Lower leg skin (tissue), 3 donors: Measurements from ENCODE around the gene DGKD.

Source experiments
- POLR2A ChIP-seq, 2 donors: fragments of 450-650 bp; IDR thresholded peaks; one replicate each; pipeline ENCODE4 v1.6.1; 2016 to 2017; ENCODE audit warnings: antibody characterized with exemption in 2 of 2, mild to moderate bottlenecking in 1 of 2, moderate library complexity in 1 of 2
- TF ChIP-seq, protein P1 (sequence below), 3 donors: fragments of 450-650 bp; IDR thresholded peaks; one replicate each; pipeline ENCODE4 v1.5.1; 2016; ENCODE audit warnings: antibody characterized with exemption in 3 of 3, mild to moderate bottlenecking in 3 of 3, moderate library complexity in 2 of 3

DNA sequence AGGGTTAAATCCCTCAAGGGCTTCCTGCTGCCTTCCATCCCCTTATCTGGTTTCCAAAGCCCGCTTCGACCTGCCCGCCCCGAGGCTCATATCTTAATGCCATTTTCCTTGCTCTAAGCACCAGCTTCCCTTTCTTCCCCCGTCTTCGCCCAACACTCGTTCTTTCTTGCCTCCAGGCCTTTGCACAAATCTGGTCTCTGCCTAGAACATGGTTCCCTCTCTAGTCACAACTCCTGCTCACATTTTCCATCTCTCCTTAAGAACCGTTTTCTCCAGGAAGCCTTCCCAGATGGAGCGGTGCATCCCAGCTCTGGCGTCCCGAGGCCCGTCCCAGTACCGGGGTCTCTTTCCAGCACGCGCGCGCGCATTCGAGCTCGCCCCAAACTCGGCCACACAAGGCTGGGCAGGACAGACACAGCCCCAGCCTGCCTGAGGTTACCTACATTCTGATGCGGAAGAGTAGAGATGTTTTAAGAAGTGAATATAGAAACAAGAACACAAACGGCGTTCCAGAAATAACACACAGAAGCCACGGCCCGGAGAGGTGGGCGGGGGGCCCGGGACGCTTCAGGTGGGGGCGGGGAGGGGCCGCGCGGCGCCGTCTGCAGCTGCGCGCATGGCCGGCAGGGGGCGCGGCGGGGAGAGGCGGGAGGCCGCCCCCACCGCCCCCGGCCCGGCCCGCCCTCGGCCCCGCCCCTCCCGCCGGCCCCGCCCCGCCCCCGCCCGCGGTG, at the start of gene DGKD:
- TF ChIP-seq, protein P1, sequence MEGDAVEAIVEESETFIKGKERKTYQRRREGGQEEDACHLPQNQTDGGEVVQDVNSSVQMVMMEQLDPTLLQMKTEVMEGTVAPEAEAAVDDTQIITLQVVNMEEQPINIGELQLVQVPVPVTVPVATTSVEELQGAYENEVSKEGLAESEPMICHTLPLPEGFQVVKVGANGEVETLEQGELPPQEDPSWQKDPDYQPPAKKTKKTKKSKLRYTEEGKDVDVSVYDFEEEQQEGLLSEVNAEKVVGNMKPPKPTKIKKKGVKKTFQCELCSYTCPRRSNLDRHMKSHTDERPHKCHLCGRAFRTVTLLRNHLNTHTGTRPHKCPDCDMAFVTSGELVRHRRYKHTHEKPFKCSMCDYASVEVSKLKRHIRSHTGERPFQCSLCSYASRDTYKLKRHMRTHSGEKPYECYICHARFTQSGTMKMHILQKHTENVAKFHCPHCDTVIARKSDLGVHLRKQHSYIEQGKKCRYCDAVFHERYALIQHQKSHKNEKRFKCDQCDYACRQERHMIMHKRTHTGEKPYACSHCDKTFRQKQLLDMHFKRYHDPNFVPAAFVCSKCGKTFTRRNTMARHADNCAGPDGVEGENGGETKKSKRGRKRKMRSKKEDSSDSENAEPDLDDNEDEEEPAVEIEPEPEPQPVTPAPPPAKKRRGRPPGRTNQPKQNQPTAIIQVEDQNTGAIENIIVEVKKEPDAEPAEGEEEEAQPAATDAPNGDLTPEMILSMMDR (IDR thresholded peaks at IDR 0.05): no peak
- no peak for TF ChIP-seq POLR2A (IDR thresholded peaks at IDR 0.05)
